GM10847 (cell line): Measurements from ENCODE around the gene ARPC2.

Experiments used
- POLR2A ChIP-seq: IDR thresholded peaks from 2 replicates; pipeline ENCODE4 v1.6.1; 2011; ENCODE audit not compliant: insufficient read length; ENCODE audit errors: extremely low read depth

ARPC2 gene

GRCh38 chr2:218284106-218284811 is 67.3 kb downstream of the ARPC2 start:
- TF ChIP-seq POLR2A: no peak

- TF ChIP-seq POLR2A: no peak
Measured at GRCh38 chr2:218285604-218286003, 68.6 kb downstream of the ARPC2 start.

GRCh38 chr2:218286570-218287459 is 69.8 kb downstream of the ARPC2 start:
- TF ChIP-seq POLR2A: no peak

- no peak for TF ChIP-seq POLR2A
Measured at GRCh38 chr2:218289639-218290315, 72.8 kb downstream of the ARPC2 start.

GRCh38 chr2:218290316-218291261 is 73.6 kb downstream of the ARPC2 start:
- TF ChIP-seq POLR2A: no peak

GRCh38 chr2:218291318-218292047 is 74.5 kb downstream of the ARPC2 start:
- no peak for TF ChIP-seq POLR2A

GRCh38 chr2:218292048-218293014 is 75.3 kb downstream of the ARPC2 start, which contains the start of gene TMBIM1:
Gene TMBIM1 (minus strand): TSS chr2:218292503. CDS start chr2:218282141, 10,362 bp downstream.
- peak; percentile 33 for TF ChIP-seq POLR2A

- no peak for TF ChIP-seq POLR2A
Measured at GRCh38 chr2:218293715-218294429, 76.9 kb downstream of the ARPC2 start.

GRCh38 chr2:218294430-218295022 is 77.5 kb downstream of the ARPC2 start:
- no peak for TF ChIP-seq POLR2A

- TF ChIP-seq POLR2A: no peak
Measured at GRCh38 chr2:218295029-218295428, 78.0 kb downstream of the ARPC2 start.

GRCh38 chr2:218296200-218296599 is 79.2 kb downstream of the ARPC2 start:
- no peak for TF ChIP-seq POLR2A

- TF ChIP-seq POLR2A: no peak
Measured at GRCh38 chr2:218296847-218297246, 79.9 kb downstream of the ARPC2 start.

GRCh38 chr2:218298314-218298875 is 81.4 kb downstream of the ARPC2 start:
- TF ChIP-seq POLR2A: no peak
